Gastrocnemius medialis (tissue), 4 donors: ENCODE results near the gene OSCP1.

Experiments used
- CTCF ChIP-seq, 5 experiments: fragments of 450-650 bp in 3 of 5; fragments of 200-600 bp in 2 of 5; sonication (generic) in 2 of 5; IDR thresholded peaks in 4 of 5; conservative IDR thresholded peaks in 1 of 5; 1 replicate in 4 of 5; 2 replicates in 1 of 5; pipeline ENCODE4 v1.5.1; 2016 to 2019; ENCODE audit warnings: antibody characterized with exemption in 5 of 5, mild to moderate bottlenecking in 3 of 5, moderate library complexity in 3 of 5
- POLR2A ChIP-seq, 2 donors: fragments of 450-650 bp; IDR thresholded peaks; one replicate each; pipeline ENCODE4 v1.6.1; 2017; ENCODE audit warnings: antibody characterized with exemption in 2 of 2, mild to moderate bottlenecking in 2 of 2, moderate library complexity in 2 of 2

- TF ChIP-seq CTCF (IDR thresholded peaks at IDR 0.05 in 4 of 5, conservative IDR thresholded peaks at IDR 0.05 in 1 of 5) (no peak), POLR2A (IDR thresholded peaks at IDR 0.05) (no peak)
Observed at GRCh38 chr1:36372617-36373016, 77.6 kb downstream of the OSCP1 start.
